HG03139 (cell line): ENCODE results near the gene SPAG9.

Source experiments
- ATAC-seq: cut with Tn5 transposase; IDR thresholded peaks from one replicate; pipeline ENCODE4 v1.9.1; 2021; ENCODE audit not compliant: unreplicated experiment

SPAG9 gene

GRCh38 chr17:50955667-50956120, 165.0 kb downstream of the SPAG9 start:
- ATAC-seq = no peak

GRCh38 chr17:50955160-50955559, 165.5 kb downstream of the SPAG9 start:
- no peak for ATAC-seq

- ATAC-seq = no peak
These were observed 166.0 kb downstream of the SPAG9 start for GRCh38 chr17:50954641-50955121.

GRCh38 chr17:50953831-50954601, 166.7 kb downstream of the SPAG9 start:
- no peak for ATAC-seq

GRCh38 chr17:50953518-50953830, 167.2 kb downstream of the SPAG9 start:
- no peak for ATAC-seq

- ATAC-seq = no peak
These were observed 167.8 kb downstream of the SPAG9 start for GRCh38 chr17:50952889-50953288.

GRCh38 chr17:50952013-50952412, 168.7 kb downstream of the SPAG9 start:
- ATAC-seq = no peak

GRCh38 chr17:50949989-50950877, 170.4 kb downstream of the SPAG9 start:
- ATAC-seq = no peak

GRCh38 chr17:50949128-50949988, 171.3 kb downstream of the SPAG9 start:
- no peak for ATAC-seq

GRCh38 chr17:50948711-50949110, 172.0 kb downstream of the SPAG9 start:
- no peak for ATAC-seq

GRCh38 chr17:50947782-50948543, 172.7 kb downstream of the SPAG9 start:
- ATAC-seq = no peak

- ATAC-seq = no peak
These were observed 173.5 kb downstream of the SPAG9 start for GRCh38 chr17:50946891-50947781.

GRCh38 chr17:50946223-50946890, 174.3 kb downstream of the SPAG9 start:
- no peak for ATAC-seq

- ATAC-seq = no peak
These were observed 174.9 kb downstream of the SPAG9 start for GRCh38 chr17:50945779-50946222.

GRCh38 chr17:50944902-50945720, 175.6 kb downstream of the SPAG9 start:
- no peak for ATAC-seq

- no peak for ATAC-seq
These were observed 176.4 kb downstream of the SPAG9 start for GRCh38 chr17:50944054-50944901.

- ATAC-seq = no peak
These were observed 177.1 kb downstream of the SPAG9 start for GRCh38 chr17:50943575-50943933.
